ENCODE results near the gene MUC4. TPM values are rescaled to one million over a fixed set of nuclear protein-coding genes. Genes with fewer than 3 reads are reported as not detected.

MUC4 gene
- total and polyA plus RNA-seq, 9 of the 15 experiments (the other 6 are each of a cell fraction or from before 2014, with no cell fraction given) = under 0.01 to 0.21 (median 0.10) TPM; not detected in 4

DNA sequence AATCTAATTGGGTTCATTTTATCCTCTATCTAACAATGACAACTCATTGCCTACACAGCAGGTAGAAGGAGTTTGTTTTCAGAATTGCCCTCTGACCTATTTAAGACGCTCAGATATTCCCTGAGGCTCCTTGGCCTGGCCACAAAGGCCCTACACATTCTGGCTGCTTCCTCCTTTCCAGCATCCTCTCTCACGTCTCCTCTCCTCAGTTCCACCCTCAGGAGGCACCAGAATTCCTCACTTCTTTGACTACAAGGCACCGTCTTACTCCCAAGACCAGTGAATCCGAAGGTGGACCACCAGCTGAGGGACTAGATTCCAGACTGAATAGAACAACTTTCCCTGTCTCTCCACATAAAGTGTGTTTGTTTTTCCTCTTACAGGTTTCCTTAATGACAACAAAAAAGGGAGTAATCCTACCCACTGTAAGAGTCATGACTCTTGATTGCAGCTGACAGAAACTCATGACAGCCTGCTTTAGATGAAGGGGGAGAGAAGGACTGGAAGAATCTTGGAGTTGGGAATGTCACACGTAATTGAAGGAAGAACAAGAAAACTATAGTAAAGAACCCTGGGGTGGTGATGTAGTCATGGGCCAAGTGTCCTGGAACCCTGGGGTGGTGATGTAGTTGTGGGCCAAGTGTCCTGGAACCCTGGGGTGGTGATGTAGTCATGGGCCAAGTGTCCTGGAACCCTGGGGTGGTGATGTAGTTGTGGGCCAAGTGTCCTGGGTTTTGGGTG, 112.9 kb downstream of the MUC4 start:
- Histone ChIP-seq H3K27ac (ENCODE audit: extremely low read depth, low read depth, low read length) (peak overlapping the region; percentile 64; the same call in 2 of the 3 replicates), H3K4me2 (ENCODE audit: insufficient read depth, low read length) (no peak overlapping the region), H3K79me2 (ENCODE audit: control insufficient read depth, insufficient read depth, low read length) (no peaks in the 10 kb centered on the region), H3K9ac (ENCODE audit: insufficient read depth in 1 of 2, low read depth in 2 of 2, low read length in 2 of 2) (no peak overlapping the region), H3K36me3 (ENCODE audit: control insufficient read depth, insufficient read depth, low read length) (peaks cover 43% of the 10 kb centered on the region), H3K9me3 (replicated peaks; ENCODE audit: control insufficient read depth, insufficient read depth, low read depth, low read length) (no peaks in the 10 kb centered on the region), H4K20me1 (replicated peaks; ENCODE audit: control insufficient read depth, insufficient read depth, low read length) (no peaks in the 10 kb centered on the region), H3K4me1 (replicated peaks in 1 of 2; ENCODE audit: control insufficient read depth in 2 of 2, insufficient read depth in 2 of 2, low read length in 2 of 2) (peaks cover 7 to 16% of the 10 kb centered on the region in 2 experiments; a peak in 3 of 5 replicates), H3K27me3 (ENCODE audit: control insufficient read depth in 2 of 2, insufficient read depth in 2 of 2, low read length in 2 of 2) (no peaks in the 10 kb centered on the region), H2AFZ (ENCODE audit: low read depth, low read length) (no peak overlapping the region), H3K4me3 (no peak overlapping the region), H3K9me1 (ENCODE audit: control insufficient read depth, insufficient read depth, low read length) (no peaks in the 10 kb centered on the region)
- DNase-seq (ENCODE audit: extremely low read depth in 1 of 4, low spot score in 3 of 4) (no peak), FAIRE-seq (peak; percentile 23), ATAC-seq (no peak)
- in situ Hi-C loops (cut with MboI) (no loop called here), intact Hi-C loops (cut with micrococcal nuclease) (no loop called here)
- ChIA-PET POLR2A (interaction anchor here (0.6 to 3.7 kb wide), 3 partner anchors 9 to 310 kb away, joined by 4 to 23 read pairs (median 4); no protein-coding TSS in a partner anchor), CTCF (ENCODE audit: low intra/inter-chr PET ratio) (no interaction called here)
- BruUV-seq (replicated peaks) = TSS peak; percentile 28
- 85% methylated on average over 5 of the region's 5 CpGs for WGBS (ENCODE audit: insufficient coverage, low coverage, missing lambda C conversion rate)
- TF ChIP-seq FOXO4 (CRISPR knock-in tag; IDR thresholded peaks at IDR 0.05) (0 out of 2 replicates have a peak, but pooled peaks have one; percentile 26), NR1H2 (CRISPR knock-in tag; IDR thresholded peaks at IDR 0.05) (no peak), ZNF592 (IDR thresholded peaks at IDR 0.05) (no peak), NFXL1 (CRISPR knock-in tag; IDR thresholded peaks at IDR 0.05) (no peak), ZFX (CRISPR knock-in tag; IDR thresholded peaks at IDR 0.05) (no peak), TFAP4 (CRISPR knock-in tag; IDR thresholded peaks at IDR 0.05; ENCODE audit: borderline replicate concordance) (no peak), FOXM1 (IDR thresholded peaks at IDR 0.05; ENCODE audit: low read depth) (no peak), FOXM1 (CRISPR knock-in tag; IDR thresholded peaks at IDR 0.05; ENCODE audit: low read depth) (no peak), GABPA (tag; conservative IDR thresholded peaks at IDR 0.05; ENCODE audit: low read depth) (no peak), MXI1 (IDR thresholded peaks at IDR 0.05; ENCODE audit: low read depth, low read length) (no peak), NEUROD1 (IDR thresholded peaks at IDR 0.05; ENCODE audit: borderline replicate concordance, low read depth, low read length, partially characterized antibody) (no peak)
- TF ChIP-seq, protein P1, sequence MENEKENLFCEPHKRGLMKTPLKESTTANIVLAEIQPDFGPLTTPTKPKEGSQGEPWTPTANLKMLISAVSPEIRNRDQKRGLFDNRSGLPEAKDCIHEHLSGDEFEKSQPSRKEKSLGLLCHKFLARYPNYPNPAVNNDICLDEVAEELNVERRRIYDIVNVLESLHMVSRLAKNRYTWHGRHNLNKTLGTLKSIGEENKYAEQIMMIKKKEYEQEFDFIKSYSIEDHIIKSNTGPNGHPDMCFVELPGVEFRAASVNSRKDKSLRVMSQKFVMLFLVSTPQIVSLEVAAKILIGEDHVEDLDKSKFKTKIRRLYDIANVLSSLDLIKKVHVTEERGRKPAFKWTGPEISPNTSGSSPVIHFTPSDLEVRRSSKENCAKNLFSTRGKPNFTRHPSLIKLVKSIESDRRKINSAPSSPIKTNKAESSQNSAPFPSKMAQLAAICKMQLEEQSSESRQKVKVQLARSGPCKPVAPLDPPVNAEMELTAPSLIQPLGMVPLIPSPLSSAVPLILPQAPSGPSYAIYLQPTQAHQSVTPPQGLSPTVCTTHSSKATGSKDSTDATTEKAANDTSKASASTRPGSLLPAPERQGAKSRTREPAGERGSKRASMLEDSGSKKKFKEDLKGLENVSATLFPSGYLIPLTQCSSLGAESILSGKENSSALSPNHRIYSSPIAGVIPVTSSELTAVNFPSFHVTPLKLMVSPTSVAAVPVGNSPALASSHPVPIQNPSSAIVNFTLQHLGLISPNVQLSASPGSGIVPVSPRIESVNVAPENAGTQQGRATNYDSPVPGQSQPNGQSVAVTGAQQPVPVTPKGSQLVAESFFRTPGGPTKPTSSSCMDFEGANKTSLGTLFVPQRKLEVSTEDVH (IDR thresholded peaks at IDR 0.05; ENCODE audit: low read depth, partially characterized antibody) = no peak

Measured in K562 (cell line).